Activated CD8-positive, alpha-beta memory T cell treated with anti-CD3 and anti-CD28 coated beads, Interleukin-2, amount 50 U/mL, for 1 hour (primary cell): Measurements from ENCODE around the gene RSL1D1.

Experiments used
- DNase-seq: peaks from one replicate; pipeline ENCODE4 v3.0.0-alpha.2; 2020; ENCODE audit errors: extremely low read depth

The RSL1D1 gene

DNA sequence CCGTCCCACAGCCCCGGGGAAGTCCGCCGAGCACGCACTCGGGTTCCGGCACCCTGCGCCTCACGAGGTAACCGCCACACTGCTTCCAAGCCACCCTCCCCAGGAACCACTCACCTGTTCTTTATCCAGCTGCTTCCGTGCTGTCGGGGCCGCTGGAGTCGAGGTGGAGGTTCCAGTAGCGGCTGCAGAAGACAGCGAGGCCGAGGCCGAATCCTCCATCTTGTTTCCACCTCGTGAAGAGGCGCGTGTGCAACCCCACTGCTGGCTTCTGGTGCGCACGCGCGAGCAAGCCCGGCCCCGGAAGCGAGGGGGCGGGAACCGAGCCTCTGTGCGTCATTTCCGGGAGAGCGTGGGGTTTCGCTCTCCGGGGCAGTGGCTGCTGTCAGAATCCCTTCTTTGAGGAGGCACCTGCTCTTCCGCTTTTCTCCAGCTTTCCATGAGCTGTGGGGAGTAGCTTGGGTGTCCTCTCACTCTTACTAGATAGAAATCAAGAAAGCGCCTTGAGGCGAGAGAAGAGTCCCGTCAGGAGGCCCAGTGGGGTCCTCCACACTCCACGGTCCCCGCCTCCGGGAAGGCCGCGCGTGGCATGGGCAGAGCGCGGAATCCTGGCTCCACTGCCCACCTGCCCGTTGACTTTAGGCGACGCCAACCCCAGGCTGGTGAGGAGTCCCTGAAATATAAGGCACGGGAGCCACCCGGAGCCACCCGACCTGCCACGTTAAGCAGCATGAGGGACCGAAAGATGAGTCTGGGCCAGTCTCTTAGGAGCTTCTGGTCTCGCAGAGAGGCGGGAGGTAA lies at the start of gene RSL1D1:
Gene RSL1D1 (minus strand): TSS at position 249 of the 798 bp plus-strand sequence. CDS start 30 bp downstream, at position 219.
- peak; percentile 78 for DNase-seq

GRCh38 chr16:11901091-11901490 lies 49.7 kb upstream of the RSL1D1 start:
- DNase-seq, result no peak

- no peak for DNase-seq
Observed at GRCh38 chr16:11896486-11897176, 45.3 kb upstream of the RSL1D1 start.

DNA sequence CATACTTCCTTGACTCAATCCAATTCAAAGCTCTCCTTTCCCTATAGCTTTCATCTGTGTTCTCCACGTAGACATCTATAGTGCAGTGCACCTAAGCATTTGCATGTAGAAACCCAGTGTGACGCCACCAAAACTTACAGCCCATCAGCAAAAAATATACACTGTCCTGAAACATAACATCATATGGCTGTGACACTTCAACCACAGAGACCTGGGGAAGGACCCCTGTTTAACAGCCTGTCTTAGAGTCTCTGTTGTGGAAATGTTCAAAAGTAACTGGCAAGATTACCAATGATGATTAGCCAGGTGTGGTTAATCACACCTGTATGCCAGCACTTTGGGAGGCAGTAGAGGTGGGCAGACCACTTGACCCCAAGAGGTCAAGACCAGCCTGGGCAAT lies 42.2 kb upstream of the RSL1D1 start:
- DNase-seq, result no peak

GRCh38 chr16:11892761-11893160 lies 41.4 kb upstream of the RSL1D1 start:
- no peak for DNase-seq

DNA sequence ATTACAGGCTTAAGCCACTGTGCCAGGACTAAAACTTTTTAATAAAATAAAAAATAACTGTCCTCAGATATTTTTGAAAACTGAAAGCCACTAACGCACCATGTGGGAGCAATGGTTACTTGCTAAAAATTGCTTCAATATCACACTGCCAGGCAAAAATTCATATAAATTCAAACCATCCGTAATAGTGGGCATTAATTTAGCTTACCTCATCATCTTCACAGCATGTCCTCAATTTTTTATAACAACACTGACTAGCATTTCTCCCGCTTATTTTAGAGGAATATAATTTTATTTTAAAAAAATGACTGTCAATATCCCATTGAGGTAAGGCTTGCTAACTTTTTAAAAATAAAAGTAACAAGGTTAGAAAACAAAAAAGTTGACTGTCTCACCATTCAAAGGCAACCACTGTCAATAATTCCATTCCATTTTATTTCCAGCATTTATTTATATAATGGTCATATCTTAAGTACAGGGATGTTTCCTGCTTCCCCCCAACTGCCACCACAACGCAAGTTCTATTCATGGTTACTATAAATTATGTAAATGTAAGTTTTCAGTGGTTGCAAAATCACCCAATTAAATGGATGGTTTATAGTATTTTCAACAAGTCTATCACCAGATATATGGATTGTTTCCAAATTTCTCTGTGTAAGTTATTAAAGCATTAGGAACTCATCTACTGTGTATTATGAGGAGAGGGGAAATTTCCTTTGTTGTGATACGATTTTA lies 39.1 kb upstream of the RSL1D1 start:
- no peak for DNase-seq

- DNase-seq, result no peak
Observed at GRCh38 chr16:11886881-11887280, 35.5 kb upstream of the RSL1D1 start.

DNA sequence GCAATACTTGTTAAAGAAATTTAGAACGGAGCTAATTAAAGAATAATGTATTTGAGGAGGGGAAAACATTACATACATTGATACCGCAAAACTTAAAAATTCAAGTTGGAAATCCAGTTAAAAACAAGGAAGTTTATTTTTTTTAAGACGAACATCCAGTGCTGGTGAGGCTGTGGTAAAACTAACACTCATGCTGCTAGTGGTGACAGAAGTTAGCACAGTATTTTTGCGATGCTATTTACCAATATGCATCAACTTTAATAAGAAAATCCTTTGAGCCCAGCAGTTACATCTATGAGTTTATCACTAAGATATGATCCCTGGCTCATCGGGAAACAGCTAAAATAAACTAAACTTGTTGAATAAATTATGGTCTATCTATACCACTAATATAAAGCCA lies 32.7 kb upstream of the RSL1D1 start:
- DNase-seq, result no peak

DNA sequence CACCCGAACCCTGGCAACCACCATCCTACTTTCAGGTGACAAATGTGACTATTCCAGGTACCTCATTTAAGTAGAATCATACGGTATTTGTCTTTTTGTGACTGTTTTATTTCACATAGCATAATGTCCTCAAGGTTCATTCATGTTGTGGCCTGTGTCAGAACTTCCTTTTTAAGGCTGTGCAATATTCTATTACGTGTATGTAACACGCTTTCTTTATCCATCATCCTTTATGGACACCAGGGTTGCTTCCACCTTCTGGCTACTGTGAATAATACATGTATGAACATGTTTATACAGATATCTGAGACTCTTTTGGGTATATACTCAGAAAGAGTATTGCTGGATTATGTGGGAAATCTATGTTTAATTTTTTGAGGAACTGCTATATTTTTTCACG lies 28.7 kb upstream of the RSL1D1 start:
- DNase-seq, result no peak

DNA sequence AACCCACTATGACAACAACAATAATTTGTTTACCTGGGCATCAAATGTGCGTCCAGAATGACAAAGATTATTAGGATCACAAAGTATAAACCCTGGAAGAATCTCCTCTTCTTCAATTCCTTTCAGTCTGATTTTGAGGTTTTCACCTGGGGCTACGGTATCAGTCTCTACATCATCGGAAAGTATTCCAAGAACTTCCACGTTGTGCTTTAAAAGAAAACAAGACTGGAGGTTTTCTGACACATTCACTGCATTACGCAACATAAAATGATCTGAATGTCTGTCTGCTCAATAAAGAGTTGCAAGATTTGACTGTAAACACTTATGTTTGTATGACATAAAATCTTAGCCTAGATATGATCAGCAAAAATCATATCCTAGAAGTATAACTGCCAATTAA lies 26.0 kb upstream of the RSL1D1 start:
- no peak for DNase-seq

DNA sequence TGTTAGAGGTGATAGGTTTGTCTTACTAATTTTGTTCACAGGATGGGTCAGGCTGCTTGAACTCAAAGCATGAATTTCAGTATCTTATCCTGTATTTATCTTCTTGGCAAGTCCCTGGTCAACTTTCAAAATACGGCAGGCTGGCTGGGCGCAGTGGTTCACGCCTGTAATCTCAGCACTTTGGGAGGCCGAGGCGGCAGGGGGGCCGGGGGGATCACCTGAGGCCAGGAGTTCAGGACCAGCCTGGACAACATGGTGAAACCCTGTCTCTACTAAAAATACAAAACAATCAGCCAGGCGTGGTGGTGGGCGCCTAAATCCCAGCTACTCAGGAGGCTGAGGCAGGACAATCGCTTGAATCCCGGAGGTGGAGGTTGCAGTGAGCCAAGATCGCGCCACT lies 25.0 kb upstream of the RSL1D1 start:
- DNase-seq, result no peak

DNA sequence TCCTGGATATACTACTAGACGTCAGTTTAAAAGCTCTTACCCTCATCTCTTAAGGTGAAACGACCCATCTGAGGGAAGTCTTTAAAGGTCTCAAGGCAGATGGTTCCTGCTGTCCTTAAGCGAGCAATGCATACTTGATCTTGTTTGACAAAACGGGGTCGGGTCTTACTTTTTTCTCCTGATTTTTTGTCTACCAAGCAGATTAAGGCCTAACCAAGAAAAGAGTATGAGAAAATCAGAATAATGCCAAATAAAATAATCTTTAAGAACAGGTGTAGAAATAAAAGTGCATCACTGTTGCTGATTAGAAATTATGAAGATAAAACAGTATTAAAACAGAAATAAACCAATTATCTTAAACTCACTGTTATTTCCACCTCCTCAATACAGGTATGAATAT lies 24.4 kb upstream of the RSL1D1 start:
- no peak for DNase-seq

DNA sequence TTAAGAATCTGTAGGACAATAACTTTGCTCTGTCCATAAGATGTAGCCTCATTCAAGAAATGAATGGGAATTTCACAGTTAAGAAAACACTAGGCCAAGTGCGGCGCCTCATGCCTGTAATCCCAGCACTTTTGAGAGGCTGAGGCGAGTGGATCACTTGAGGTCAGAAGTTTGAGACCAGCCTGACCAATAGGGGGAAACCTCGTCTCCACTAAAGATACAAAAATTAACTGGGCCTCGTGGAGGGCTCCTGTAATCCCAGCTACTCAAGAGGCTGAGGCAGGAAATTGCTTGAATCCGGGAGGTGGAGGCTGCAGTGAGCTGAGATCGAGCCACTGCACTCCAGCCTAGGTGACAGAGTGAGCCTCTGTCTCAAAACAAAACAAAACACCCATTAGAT lies 19.9 kb upstream of the RSL1D1 start:
- no peak for DNase-seq

DNA sequence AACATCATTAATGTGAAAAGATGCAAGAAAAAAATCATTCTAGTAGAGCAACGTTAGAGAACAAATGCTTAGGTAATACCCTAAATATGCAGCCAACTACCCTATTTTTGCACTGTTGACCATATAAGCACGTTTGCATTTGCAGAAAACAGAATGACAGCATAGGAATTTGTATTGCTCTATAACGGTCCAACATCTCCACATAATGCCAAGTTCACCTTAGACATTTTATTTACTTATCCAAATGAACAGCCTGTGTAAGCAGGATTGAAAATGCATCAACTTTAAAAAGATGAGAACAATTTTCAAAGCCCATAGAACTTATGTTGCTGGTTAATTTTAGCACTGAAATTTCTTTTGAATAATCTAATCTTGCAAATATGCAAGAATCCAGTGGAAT lies 19.1 kb upstream of the RSL1D1 start:
- no peak for DNase-seq

DNA sequence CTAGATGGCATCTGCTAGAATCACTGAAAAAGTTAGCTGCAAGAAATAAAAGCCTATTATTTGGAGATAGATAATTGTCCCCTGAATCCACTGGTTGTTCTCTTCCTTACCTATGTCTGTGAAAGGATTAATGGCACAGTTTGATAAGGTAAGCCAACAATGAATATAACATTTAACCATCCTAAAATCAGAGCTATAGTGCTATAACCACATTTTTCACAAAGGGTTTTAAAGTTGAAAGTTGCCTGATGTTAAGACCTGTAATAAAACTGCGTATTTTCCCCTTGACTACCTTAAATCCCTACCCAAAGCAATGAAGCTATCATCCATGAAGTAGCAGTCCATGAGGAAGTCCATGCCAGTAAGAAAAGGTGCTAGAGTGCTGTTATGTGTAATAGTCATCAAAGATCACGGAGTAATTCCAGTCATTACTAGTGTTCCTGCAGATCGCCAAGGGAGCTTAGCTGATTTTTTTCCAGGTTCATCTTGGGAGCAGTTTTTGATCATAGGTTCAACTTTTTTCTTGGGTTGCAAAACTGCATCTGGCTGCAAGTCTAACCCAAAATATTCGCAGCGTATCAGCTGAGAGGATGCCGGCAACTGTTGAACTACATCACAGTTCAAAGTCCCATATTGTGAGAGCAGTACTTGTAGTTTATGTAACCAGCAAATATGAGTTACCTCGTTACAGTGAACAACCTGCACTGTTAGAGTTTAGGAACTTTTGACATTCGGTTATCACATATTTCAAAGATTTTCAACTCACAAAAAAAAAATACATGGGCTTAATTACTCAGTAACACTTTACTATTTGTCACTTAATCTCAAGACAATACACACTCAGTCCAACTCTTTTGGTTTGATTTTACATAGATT lies 18.2 kb upstream of the RSL1D1 start:
- DNase-seq, result no peak

GRCh38 chr16:11868412-11868980 lies 17.2 kb upstream of the RSL1D1 start:
- no peak for DNase-seq

GRCh38 chr16:11862489-11862888 lies 11.1 kb upstream of the RSL1D1 start:
- no peak for DNase-seq

- DNase-seq, result no peak
Observed at GRCh38 chr16:11857161-11857560, 5.8 kb upstream of the RSL1D1 start.

DNA sequence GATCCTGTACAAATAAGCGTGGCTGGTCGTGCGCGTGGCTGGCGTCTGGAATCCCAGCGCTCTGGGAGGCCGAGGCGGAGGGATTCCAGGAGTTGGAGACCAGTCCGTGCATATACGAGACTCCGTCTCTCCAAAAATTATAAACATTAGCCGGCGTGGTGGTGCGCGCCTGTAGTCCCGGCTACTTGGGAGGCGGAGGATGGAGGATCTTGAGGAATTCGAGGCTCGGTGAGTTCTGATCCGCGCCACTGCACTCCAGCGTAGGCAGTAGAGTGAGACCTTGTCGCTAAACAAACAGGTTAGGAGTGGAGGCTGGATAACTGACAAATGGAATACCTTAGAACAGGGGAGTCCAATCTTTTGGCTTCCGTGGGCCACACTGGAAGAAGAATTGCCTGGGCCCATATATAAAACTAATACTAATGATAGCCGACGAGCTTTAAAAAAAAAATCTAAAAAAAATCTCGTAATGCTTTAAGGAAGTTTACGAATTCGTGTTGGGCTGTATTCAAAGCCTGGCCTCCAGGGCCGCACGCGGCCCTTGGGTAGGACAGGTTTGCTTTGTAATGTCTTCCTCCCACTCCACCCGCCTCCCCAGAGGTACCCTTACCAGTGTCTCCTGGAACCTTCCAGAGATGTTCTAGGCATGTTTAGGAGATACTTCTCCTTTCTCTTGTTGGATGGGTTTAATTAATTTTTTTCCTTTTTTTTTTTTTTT lies 909 bp upstream of the RSL1D1 start:
- no peak for DNase-seq

DNA sequence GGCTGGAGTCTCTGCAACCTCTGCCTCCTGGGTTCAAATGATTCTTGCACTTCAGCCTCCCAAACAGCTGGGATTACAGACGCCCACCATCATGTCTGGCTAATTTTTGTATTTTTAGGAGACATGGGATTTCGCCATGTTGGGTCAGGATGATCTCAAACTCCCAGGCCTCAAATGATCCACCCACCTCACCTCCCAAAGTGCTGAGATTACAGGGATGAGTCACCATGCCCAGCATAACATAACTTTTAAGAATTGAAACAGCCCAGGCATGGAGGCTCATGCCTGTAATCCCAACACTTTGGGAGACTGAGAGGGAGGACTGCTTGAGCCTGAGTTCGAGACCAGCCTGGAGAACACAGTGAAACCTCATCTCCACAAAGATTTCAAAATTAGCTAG lies 2.5 kb downstream of the RSL1D1 start:
- no peak for DNase-seq

DNA sequence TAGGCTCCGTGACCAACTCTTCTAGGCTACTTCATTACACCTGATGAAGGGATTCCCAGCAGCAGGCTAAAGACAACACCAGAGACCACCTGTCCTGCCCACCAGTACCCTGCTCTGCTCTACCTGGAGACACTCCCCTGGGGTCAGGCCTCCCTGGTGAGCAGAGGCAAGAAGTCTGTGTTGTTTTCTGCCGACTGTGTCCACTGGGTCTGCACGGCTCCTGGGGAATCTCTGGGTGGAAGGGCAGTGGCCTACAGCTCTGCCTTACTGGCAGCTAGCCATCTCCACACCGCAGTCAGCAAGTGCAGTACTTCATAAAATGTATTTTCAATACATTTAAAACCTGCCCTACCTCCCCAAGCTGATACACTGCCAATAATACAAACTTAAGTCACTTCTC lies 6.8 kb downstream of the RSL1D1 start:
- no peak for DNase-seq
